ACC112 (cell line): Measurements from ENCODE around the gene LIMA1.
A peak's percentile ranks its signal among the peaks of the same experiment; 100 is the strongest.
"Not testable (repeated sequence)": the region's sequence is repeated elsewhere in the genome, so short reads cannot be mapped to it uniquely, and the experiment has no call there.

ENCODE experiments used
- H2AFZ ChIP-seq: fragments of 200-600 bp; sonication (generic); one replicate; pipeline ENCODE4 v1.6.0; 2017; ENCODE audit warnings: antibody characterized with exemption, low read length; ENCODE audit not compliant: unreplicated experiment
- H3K27ac ChIP-seq: fragments of 200-600 bp; sonication (generic); 2 replicates; pipeline ENCODE4 v1.5.1; 2014; ENCODE audit warnings: low read depth, mild to moderate bottlenecking, antibody characterized with exemption, low read length, moderate library complexity
- H3K27me3 ChIP-seq: fragments of 200-600 bp; sonication (generic); 2 replicates; pipeline ENCODE4 v1.6.1; 2014; ENCODE audit warnings: mild to moderate bottlenecking, antibody characterized with exemption, low read length, moderate library complexity, mixed read lengths; ENCODE audit not compliant: insufficient read depth
- H3K36me3 ChIP-seq: fragments of 200-600 bp; sonication (generic); 2 replicates; pipeline ENCODE4 v1.6.1; 2016; ENCODE audit warnings: mild to moderate bottlenecking, antibody characterized with exemption, low read length, moderate library complexity, mixed read lengths; ENCODE audit not compliant: insufficient read depth
- H3K4me1 ChIP-seq: fragments of 200-600 bp; sonication (generic); one replicate; pipeline ENCODE4 v1.6.1; 2016; ENCODE audit warnings: low read length, mixed read lengths; ENCODE audit not compliant: insufficient read depth, unreplicated experiment, control insufficient read depth
- H3K4me3 ChIP-seq: fragments of 200-600 bp; sonication (generic); 2 replicates; pipeline ENCODE4 v1.5.1; 2014; ENCODE audit warnings: mild to moderate bottlenecking, low read depth, low read length
- H3K79me2 ChIP-seq: fragments of 200-600 bp; sonication (generic); one replicate; pipeline ENCODE4 v1.6.0; 2016; ENCODE audit warnings: low read length; ENCODE audit not compliant: control insufficient read depth, unreplicated experiment, insufficient read depth

Gene LIMA1

DNA sequence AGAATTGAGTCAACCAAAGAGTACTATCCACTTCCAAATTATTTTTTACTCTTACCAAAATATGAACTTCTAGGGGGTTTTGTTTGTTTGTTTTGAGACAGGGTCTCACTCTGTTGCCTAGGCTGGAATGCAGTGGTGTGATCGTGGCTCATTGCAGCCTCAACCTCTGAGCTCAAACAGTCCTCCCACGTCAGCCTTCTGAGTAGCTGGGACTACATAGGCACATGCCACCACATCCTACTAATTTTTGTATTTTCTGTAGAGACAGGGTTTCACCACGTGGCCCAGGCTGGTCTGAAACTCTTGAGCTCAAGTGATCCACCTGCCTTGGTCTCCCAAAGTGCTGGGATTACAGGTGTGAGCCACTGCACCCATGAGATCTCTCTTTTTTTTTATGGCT is 7.4 kb upstream of the LIMA1 start:
- H2AFZ ChIP-seq, H3K4me1 ChIP-seq, H3K27ac ChIP-seq, H3K79me2 ChIP-seq, H3K36me3 ChIP-seq, H3K27me3 ChIP-seq, H3K4me3 ChIP-seq: not testable (repeated sequence)

DNA sequence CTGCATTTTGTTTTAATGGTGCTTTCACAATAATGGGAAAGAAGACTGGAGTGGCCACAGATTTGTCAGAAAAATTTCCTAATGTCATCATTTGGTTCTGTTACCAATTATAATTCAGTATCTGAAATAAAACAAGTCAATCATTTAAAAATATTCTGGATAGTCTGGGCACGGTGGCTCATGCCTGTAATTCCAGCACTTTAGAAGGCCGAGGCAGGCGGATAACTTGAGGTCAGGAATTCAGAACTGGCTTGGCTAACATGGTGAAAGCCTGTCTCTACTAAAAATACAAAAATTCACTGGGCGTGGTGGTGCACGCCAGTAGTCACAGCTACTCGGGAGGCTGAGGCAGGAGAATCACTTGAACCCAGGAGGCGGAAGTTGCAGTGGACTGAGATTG is 4.0 kb upstream of the LIMA1 start:
- Histone ChIP-seq H3K4me3 (no peak overlapping the region), H2AFZ (no peak overlapping the region), H3K27me3 (no peaks in the 10 kb centered on the region), H3K79me2 (peaks cover 14% of the 10 kb centered on the region), H3K4me1 (peaks cover 9% of the 10 kb centered on the region), H3K27ac (no peak overlapping the region), H3K36me3 (peaks cover 9% of the 10 kb centered on the region; the same call in 1 of the 2 replicates)

DNA sequence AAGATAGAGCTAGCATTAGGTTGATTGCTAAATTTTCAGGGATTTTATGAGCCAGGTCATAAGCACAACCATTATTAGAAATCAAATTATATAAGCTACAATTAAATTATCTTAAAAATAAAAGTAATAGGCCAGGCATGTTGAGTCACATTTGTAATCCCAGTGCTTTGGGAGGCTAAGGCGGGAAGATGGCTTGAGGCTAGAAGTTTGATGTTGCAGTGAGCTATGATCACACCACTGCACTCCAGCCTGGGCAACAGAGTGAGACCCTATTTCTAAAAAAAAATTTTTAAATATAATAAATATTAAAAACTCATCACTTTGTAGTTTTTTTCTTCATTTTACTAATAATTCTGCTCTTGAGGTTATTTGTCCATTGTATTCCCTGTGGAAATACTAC is 1.9 kb upstream of the LIMA1 start:
- H3K4me3 ChIP-seq, result no peak overlapping the region
- no peak overlapping the region for H3K27ac ChIP-seq
- H2AFZ ChIP-seq, result no peak overlapping the region
- H3K79me2 ChIP-seq, result peaks cover 14% of the 10 kb centered on the region
- peaks cover 13% of the 10 kb centered on the region for H3K4me1 ChIP-seq
- H3K36me3 ChIP-seq, result no peaks in the 10 kb centered on the region
- H3K27me3 ChIP-seq, result no peaks in the 10 kb centered on the region

DNA sequence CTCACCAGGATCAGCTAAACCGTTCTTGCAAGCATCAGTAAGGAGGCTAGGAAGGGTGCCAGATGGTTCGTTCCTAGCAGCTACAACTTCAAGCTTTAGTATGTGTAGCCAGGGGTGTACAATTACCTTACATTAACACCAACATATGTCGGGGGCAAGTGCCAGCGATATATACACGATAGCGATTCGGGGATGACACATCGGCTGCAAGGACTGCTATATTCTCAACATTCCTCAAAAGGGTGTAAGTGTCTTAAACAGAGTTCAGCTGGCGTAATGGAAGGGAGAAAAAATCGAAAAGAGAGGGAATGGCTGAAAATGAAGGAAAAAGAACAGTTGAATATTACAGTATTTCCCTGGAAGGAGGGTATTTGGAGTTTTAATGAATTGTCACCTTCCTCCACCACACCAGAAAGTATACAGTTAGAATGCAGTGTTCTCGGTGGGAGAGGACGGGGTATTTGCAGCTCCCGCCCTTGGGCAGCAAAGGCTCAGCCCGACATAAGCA is 545 bp downstream of the LIMA1 start:
- Histone ChIP-seq H3K36me3 (no peaks in the 10 kb centered on the region), H3K4me3 (peak overlapping the region; percentile 86), H3K4me1 (peaks cover 13% of the 10 kb centered on the region), H3K27me3 (no peaks in the 10 kb centered on the region), H2AFZ (peak overlapping the region; percentile 89), H3K79me2 (peaks cover 14% of the 10 kb centered on the region), H3K27ac (no peak overlapping the region)

DNA sequence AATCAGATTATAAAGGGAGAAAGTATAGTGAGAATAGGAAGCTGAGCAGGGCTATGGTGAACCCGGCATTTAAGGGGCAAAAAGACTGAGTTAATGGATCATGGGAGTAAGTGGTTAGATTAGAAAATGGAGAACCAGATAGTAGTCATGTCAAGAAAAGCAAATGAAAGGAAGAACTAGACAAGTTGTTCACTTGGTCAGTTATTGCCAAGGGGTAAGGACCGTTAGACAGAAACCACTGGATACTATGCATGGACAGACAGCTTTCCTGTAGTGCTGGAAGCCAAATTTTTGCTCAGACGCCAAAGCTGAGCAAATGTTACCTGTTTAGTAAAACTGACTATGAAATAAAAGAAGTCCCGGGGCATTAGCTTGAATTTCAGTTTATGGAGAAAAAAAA is 3.8 kb downstream of the LIMA1 start:
- Histone ChIP-seq H3K79me2 (peaks cover 9% of the 10 kb centered on the region), H3K4me3 (no peak overlapping the region), H3K36me3 (no peaks in the 10 kb centered on the region), H2AFZ (no peak overlapping the region), H3K27ac (no peak overlapping the region), H3K27me3 (no peaks in the 10 kb centered on the region), H3K4me1 (peaks cover 17% of the 10 kb centered on the region)

DNA sequence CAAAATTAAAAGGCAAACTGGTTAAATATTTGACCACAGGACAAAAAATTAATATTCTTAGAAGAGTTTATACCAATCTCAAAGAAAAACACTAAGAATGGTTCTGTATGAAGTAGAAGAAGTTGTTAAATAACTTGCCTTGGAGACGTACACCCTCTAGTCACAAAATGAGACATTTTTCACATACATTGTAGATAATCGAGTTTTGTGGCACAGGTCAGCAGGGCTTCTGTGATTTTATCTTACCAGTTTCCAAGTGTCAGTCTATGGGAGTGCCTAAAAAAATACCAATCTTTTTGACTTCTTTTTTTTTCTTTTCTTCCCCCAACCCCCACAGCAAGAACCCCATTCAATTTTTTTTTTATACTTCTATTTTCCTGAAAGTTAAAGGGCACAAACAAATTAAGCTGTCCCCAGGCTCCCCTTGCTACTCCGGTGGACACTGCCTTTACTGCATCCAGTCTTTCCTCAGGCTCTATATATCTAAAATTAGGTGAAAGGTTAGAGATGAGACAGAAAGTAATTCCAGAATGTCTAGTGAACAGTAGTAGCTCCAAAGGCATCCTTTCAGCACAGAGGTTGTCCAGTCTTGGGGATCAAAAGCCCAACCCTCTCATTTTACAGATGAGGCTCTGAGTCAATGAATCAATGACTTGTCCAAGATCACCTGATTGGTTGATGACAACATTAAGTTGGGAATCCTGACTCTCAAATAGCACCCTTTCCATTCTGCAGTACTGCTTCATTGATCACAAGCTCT is 6.2 kb downstream of the LIMA1 start:
- H2AFZ ChIP-seq, result no peak overlapping the region
- no peaks in the 10 kb centered on the region for H3K36me3 ChIP-seq
- no peaks in the 10 kb centered on the region for H3K79me2 ChIP-seq
- no peak overlapping the region for H3K4me3 ChIP-seq
- H3K27ac ChIP-seq, result no peak overlapping the region
- no peaks in the 10 kb centered on the region for H3K27me3 ChIP-seq
- peaks cover 11% of the 10 kb centered on the region for H3K4me1 ChIP-seq

DNA sequence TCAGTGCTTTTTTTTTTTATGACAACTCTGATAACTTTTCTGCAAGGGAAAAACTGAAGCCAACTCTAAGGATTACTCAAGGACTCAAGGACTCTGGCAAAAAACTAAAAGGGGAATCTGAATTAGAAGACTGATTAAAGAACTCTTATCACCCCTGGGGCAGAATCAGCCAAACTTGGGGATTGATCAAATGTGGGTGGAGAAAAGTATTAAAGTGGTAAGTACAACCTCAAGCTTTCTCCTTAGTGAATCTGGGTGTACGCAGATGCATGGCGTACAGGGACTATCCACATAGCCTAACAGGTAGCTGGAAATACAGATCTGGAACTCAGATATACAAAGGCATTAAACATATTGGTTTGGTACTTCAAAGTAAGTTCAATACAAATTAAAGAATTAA is 7.3 kb downstream of the LIMA1 start:
- Histone ChIP-seq H3K4me3 (no peak overlapping the region), H3K4me1 (peaks cover 15% of the 10 kb centered on the region), H3K27me3 (no peaks in the 10 kb centered on the region), H2AFZ (no peak overlapping the region), H3K79me2 (no peaks in the 10 kb centered on the region), H3K27ac (no peak overlapping the region), H3K36me3 (no peaks in the 10 kb centered on the region)

DNA sequence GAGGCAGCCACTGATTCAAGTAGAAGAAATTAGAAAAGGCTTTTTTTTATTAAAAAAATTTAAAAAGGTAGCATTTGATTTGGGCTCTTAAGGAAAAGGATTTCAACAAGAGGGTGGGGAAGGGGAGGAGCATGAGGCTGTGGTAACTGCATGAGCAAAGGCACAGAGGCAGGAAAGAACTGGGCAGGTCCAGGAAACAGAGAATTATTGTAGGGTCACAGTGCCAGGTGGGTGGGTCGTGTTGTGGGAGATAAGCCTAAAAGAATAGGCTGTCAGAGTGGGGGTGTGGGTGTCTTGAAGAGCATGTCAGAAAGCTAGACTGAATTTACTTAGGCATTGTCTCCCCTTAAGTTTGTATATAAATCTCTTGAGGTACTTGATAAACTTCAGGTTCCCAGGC is 7.8 kb downstream of the LIMA1 start:
- no peak overlapping the region for H3K27ac ChIP-seq

DNA sequence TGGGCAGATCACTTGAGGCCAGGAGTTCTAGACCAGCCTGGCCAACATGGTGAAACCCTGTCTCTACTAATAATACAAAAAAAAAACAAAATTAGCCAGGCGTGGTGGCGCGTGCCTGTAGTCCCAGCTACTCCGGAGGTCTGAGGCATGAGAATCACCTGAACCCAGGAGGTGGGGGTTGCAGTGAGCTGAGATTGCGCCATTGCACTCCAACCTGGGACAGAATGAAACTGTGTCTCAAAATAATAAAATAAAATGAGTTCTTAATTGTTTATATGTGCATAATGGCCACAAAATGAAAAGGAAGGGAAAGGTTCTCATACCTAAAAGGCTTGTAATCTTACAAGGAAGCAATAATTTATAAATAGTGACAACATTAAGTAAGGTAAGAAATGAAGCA is 8.2 kb downstream of the LIMA1 start:
- H3K79me2 ChIP-seq, H3K36me3 ChIP-seq, H3K27me3 ChIP-seq, H3K4me3 ChIP-seq, H3K27ac ChIP-seq, H2AFZ ChIP-seq: not testable (repeated sequence)
- peaks cover 15% of the 10 kb centered on the region for H3K4me1 ChIP-seq

More for the DNA sequence above, 7.8 kb downstream of the LIMA1 start:
- Histone ChIP-seq H2AFZ (no peak overlapping the region), H3K36me3 (no peaks in the 10 kb centered on the region), H3K79me2 (no peaks in the 10 kb centered on the region), H3K4me1 (peaks cover 15% of the 10 kb centered on the region), H3K4me3 (no peak overlapping the region), H3K27me3 (no peaks in the 10 kb centered on the region)

DNA sequence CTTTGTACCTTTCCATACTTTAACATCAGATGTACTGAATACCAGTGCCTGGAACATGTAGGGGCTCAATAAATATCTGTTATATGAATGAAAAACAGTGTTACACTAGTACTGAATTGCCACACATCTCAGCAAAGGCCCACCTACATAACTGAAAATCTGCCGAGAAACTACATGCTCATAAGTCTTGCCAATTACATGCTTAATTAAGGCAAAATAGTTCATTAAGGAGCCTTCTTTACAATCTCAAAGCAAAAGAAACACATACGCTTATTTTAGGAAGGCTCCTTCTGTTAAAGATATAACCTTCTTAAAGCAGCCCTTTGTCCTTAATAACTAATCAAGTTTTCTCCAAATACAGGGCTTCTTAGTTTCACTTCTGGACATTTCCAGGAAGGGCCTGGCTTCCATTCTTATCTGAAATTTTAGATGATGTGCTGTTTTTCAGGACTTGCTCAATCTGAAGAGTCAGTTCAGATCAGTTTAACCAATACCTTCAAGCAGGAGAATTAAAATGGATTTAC is 11.5 kb downstream of the LIMA1 start:
- Histone ChIP-seq H2AFZ (peak overlapping the region; percentile 88), H3K27me3 (no peaks in the 10 kb centered on the region), H3K79me2 (no peaks in the 10 kb centered on the region), H3K27ac (peak overlapping the region; percentile 64), H3K4me1 (peaks cover 6% of the 10 kb centered on the region), H3K36me3 (no peaks in the 10 kb centered on the region), H3K4me3 (peak overlapping the region; percentile 66)

DNA sequence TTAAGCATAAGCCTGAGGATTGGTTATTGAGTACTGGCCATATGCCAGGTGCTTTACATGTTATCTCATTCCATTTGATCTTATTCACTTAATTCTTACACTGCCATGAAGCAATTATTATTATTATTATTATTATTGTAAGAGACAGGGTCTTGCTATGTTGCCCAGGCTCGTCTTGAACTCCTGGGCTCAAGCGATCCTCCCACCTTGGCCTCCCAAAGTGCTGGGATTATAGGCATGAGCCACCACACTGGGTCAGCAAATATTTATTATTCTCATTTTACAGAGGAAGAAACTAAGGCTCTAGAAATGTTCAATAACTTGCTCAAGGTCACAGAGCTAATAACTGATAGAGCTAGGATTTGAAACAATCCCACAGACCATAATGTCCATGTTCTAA is 14.8 kb downstream of the LIMA1 start:
- Histone ChIP-seq H3K79me2 (no peaks in the 10 kb centered on the region), H3K27me3 (no peaks in the 10 kb centered on the region), H3K4me3 (no peak overlapping the region), H3K27ac (no peak overlapping the region), H3K4me1 (peaks cover 6% of the 10 kb centered on the region), H2AFZ (no peak overlapping the region), H3K36me3 (no peaks in the 10 kb centered on the region)
